Fibroblast of the aortic adventitia (primary cell): Measurements from ENCODE around the gene CASP10. TPM values are rescaled to one million over a fixed set of nuclear protein-coding genes. Genes with fewer than 3 reads are reported as not detected.
"Not testable (repeated sequence)": the region's sequence is repeated elsewhere in the genome, so short reads cannot be mapped to it uniquely, and the experiment has no call there.

Experiments
- DNase-seq: peaks from one replicate; pipeline ENCODE4 v3.0.0-alpha.2; 2010; ENCODE audit warnings: low read depth
- H3K4me3 ChIP-seq: 2 replicates; pipeline ENCODE4 v1.5.1; 2011; ENCODE audit warnings: low read depth, mild to moderate bottlenecking, control low read depth, low read length, moderate library complexity
- total RNA-seq: library from RNA; depleted of rRNA; stranded (reverse); fragments of >200 nt; gene quantifications from 2 replicates; pipeline ENCODE4 v1.2.3, GENCODE V29; 2012; ENCODE audit warnings: low replicate concordance
- TF ChIP-seq, protein P1 (sequence below): IDR thresholded peaks from 2 replicates; pipeline ENCODE4 v1.5.1; 2011; ENCODE audit warnings: mild to moderate bottlenecking, low read length, control low read depth, inconsistent platforms; ENCODE audit not compliant: insufficient read depth

Gene CASP10, protein sequence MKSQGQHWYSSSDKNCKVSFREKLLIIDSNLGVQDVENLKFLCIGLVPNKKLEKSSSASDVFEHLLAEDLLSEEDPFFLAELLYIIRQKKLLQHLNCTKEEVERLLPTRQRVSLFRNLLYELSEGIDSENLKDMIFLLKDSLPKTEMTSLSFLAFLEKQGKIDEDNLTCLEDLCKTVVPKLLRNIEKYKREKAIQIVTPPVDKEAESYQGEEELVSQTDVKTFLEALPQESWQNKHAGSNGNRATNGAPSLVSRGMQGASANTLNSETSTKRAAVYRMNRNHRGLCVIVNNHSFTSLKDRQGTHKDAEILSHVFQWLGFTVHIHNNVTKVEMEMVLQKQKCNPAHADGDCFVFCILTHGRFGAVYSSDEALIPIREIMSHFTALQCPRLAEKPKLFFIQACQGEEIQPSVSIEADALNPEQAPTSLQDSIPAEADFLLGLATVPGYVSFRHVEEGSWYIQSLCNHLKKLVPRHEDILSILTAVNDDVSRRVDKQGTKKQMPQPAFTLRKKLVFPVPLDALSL
- total RNA-seq: 4.8 and 9.1 TPM in 2 replicates

DNA sequence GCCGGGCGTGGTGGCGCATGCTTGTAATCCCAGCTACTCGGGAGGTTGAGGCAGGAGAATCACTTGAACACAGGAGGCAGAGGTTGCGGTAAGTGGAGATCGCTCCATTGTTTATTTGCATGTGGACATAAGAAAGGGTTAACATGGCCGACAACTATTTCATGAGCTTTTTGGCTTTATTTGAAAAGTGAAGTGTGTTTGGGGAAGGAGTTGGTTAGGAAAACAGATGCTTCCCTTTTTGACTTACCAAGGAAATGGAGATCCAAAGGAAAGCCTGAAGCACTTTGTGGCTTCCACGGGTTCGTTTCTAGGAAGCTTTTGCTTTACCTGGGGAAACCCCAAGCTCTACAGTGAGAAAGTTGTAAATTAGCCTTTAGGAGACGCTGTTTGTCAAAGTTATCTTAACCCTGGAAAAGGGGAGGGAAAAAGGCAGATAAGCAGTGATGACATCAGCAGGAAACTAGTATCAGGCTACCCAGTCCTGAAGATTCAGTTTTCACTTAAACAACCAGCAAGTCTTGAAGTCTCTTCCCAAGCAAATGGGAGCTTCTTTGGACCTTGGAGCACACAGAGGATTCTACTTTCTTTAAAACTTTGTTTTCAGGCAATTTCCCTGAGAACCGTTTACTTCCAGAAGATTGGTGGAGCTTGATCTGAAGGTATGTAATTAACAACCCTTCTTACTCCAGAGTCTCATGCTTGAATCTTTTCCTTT, at the start of gene CASP10:
TSS of gene CASP10 (plus strand) at position 492 of the 715 bp plus-strand sequence. CDS start 2,637 bp downstream, outside the sequence.
- H3K4me3 ChIP-seq: peak within 1 kb of the TSS; percentile 75
- TF ChIP-seq, protein P1, sequence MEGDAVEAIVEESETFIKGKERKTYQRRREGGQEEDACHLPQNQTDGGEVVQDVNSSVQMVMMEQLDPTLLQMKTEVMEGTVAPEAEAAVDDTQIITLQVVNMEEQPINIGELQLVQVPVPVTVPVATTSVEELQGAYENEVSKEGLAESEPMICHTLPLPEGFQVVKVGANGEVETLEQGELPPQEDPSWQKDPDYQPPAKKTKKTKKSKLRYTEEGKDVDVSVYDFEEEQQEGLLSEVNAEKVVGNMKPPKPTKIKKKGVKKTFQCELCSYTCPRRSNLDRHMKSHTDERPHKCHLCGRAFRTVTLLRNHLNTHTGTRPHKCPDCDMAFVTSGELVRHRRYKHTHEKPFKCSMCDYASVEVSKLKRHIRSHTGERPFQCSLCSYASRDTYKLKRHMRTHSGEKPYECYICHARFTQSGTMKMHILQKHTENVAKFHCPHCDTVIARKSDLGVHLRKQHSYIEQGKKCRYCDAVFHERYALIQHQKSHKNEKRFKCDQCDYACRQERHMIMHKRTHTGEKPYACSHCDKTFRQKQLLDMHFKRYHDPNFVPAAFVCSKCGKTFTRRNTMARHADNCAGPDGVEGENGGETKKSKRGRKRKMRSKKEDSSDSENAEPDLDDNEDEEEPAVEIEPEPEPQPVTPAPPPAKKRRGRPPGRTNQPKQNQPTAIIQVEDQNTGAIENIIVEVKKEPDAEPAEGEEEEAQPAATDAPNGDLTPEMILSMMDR: peak; percentile 69
- DNase-seq: peak; percentile 89

DNA sequence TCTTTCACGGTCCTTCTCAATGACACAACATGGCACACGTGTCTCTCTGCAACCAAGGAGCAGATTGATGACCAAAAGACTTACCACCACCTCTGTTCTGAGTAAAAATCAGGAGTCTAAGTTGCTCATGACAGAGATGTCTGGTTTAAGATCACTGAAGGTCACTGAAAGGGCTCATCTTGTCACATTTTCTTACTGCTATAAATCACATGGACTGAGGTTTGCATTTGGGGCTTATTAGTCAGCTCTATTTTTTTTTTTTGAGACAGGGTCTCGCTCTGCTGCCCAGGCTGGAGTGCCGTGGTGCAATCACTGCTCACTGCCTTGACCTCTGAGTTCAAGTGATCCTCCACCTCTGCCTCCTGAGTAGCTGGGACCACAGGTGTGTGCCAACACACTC, 47.6 kb upstream of the CASP10 start:
- TF ChIP-seq, protein P1: no peak
- DNase-seq: no peak
- no peak overlapping the region for H3K4me3 ChIP-seq

DNA sequence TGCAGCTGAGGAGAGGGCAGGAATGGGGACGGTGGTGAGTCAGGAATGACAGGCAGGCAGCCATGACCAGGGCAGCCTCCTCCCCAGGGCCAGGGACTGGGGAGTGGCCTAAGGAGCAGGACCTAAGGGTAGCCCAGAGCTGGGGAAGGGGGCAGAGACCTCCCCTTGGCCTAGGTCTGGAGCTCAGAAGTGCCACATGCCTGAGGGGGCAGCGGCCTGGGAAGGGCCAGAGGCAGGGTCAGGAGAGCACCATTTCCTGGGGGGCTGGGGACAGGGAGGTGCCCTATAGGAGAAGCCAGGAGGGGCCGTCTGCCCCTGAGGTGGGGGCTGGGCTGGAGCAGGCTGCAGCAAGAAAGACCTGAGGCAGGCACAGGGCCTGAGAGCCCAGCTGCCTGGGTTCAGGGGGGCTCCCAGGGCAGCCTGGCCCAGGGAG, 46.0 kb upstream of the CASP10 start:
- TF ChIP-seq, protein P1: no peak
- DNase-seq: no peak
- no peak overlapping the region for H3K4me3 ChIP-seq

DNA sequence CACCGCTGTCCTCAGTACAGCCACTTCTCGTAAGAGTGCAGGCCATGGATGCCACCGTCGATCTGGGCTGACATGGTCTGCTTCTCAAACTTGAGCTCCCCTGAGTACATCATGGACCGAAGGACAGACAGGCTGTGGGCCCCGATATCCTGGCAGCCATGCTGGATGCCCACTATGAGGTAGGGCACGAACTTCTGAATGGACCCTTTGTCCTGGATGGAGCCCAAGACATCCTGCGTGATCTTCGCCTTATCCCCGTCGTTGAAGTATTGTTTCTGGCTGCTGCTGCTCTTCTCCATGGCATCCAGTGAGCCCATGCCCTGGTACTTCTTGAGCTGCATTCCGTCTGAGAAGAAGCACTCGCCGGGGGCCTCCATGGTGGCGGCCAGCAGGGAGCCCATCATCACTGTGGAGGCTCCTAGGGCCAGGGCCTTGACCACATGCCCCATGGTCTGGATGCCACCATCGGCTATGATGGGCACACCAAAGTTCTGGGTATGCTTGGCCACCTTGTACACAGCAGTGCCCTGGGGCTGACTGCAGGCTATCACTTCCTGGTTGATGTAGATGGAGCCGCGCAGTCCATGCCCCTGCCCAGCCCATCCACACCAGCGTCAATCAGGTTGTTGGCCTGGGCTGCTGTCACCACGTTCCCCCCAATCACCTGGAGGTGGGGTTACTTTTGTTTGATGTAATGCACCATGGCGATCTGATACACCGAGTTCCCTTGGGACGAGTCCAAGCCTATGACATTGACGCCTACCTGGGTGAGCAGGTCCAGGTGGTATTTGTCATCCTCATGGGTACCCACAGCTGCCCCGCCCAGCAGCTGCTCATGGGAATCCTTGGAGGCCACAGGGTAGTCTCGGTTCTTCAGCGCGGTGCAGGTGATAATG, 45.2 kb upstream of the CASP10 start:
- DNase-seq: no peak
- H3K4me3 ChIP-seq: no peak overlapping the region
- TF ChIP-seq, protein P1: no peak

DNA sequence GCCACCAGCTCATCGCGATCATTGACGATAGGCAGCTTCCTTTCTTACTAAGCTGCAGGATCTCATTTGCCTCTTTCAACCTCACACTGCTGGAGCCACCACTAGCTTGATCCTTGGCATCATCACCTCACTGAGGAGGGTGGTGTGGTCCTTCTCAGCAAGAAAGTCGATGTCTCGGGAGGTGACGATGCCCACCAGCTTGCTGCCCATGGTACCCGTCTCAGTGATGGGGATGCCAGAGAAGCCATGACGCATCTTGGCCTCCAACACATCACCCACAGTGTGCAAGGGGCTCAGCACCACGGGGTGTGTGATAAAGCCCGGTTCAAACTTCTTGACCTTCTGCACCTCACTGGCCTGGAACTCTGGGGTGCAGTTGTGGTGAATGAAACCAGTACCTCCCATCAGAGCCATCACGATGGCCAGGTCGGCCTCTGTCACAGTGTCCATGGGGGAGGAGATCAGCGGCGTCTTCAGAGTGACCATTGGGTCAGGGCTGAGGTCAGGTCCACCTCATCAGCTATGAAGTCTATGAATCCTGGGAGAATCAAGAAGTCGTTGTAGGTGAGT, 44.5 kb upstream of the CASP10 start:
- TF ChIP-seq, protein P1: no peak
- no peak for DNase-seq
- no peak overlapping the region for H3K4me3 ChIP-seq

DNA sequence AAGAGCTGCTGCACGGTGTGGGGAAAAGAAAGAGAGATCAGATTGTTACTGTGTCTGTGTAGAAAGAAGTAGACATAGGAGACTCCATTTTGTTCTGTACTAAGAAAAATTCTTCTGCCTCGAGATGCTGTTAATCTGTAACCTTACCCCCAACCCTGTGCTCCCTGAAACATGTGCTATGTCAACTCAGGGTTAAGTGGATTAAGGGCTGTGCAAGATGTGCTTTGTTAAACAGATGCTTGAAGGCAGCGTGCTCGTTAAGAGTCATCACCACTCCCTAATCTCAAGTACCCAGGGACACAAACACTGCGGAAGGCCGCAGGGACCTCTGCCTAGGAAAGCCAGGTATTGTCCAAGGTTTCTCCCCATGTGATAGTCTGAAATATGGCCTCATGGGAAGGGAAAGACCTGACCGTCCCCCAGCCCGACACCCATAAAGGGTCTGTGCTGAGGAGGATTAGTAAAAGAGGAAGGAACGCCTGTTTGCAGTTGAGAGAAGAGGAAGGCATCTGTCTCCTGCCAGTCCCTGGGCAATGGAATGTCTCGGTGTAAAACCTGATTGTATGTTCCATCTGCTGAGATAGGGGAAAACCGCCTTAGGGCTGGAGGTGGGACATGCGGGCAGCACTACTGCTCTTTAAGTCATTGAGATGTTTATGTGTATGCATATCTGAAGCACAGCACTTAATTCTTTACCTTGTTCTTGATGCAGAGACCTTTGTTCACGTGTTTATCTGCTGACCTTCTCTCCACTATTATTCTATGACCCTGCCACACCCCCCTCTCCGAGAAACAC, 43.8 kb upstream of the CASP10 start:
- not testable (repeated sequence) for H3K4me3 ChIP-seq, DNase-seq
